ENCODE results near the gene BCAS3. TPM values are rescaled to one million over a fixed set of nuclear protein-coding genes. Genes with fewer than 3 reads are reported as not detected.
A peak's percentile ranks its signal among the peaks of the same experiment; 100 is the strongest.

BCAS3 gene
- total RNA-seq, 4 donors from 2014 or later: 42.1 to 84.7 (median 54.1) TPM

GRCh38 chr17:61411261-61412142 lies 733.9 kb downstream of the BCAS3 start:
- TF ChIP-seq POLR2A (IDR thresholded peaks at IDR 0.05) (no peak), CTCF (IDR thresholded peaks at IDR 0.05) (no peak)
- peak; percentile 17 to 89 for DNase-seq (ENCODE audit: low spot score in 2 of 2)
- intact Hi-C loops (cut with DNase I; ENCODE audit: low total_unique reads): loop anchor here (5.0 to 10.0 kb wide), 2 partner anchors 136 to 423 kb away; no protein-coding TSS in a partner anchor
- peak overlapping the region; percentile 21 for H3K4me3 ChIP-seq (ENCODE audit: low read depth, poor library complexity, severe bottlenecking)
- 2% methylated on average over 43 to 58 of the region's 75 CpGs for WGBS, 2 donors

- TF ChIP-seq POLR2A (IDR thresholded peaks at IDR 0.05): no peak
- peak in 1 of 3 donors; percentile 97 for TF ChIP-seq CTCF (IDR thresholded peaks at IDR 0.05)
- DNase-seq (ENCODE audit: low spot score in 2 of 2): peak; percentile 47 to 96
- intact Hi-C loops (cut with DNase I; ENCODE audit: low total_unique reads): loop anchor here (5.0 to 10.0 kb wide), 2 partner anchors 135 to 422 kb away; no protein-coding TSS in a partner anchor
- 1 to 5% methylated on average over 4 to 19 of the region's 69 CpGs for WGBS, 2 donors
- H3K4me3 ChIP-seq (ENCODE audit: low read depth, poor library complexity, severe bottlenecking): peak overlapping the region; percentile 34
Measured at GRCh38 chr17:61412143-61412859, 734.6 kb downstream of the BCAS3 start.

DNA sequence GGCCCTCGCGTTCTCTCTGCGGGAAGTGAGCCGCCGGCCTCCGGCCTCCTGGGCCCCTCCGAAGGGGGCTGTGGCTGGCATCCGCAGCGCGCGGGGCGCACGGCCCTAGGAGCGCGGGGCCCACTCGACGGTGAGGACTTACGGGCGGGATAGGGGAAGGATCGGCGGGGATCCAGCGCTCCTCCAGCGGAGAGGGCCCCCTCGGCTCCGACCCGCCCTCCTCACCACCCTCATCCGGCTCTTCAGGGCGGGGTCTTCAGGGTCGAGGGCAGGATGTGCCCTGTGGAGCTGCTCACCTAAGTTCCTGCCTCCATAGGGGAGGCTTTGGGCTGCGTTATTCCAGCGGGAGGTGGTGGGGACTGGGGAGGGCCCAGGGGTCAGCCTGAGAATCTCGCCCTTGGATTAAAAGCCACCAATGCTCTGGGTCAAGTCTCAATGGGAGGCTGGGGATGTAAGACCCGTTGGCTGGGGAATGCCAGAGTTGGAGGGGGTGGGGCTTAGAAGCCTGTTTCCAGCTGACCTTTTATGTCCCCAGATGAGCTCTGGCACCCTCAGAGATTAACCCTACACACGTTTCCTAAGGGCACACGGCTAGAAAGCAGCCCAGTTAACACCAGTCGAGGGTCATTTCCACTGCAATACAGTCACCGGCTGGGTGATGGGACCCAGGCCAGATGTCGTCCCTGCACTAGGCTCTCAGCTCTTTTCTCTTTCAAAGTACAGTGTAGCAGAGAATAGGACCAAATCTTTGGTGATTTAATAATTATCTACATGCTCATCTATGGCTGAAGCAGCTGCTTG lies 735.4 kb downstream of the BCAS3 start:
- WGBS, 2 donors: 29 to 43% methylated on average over 12 to 21 of the region's 38 CpGs
- no peak for TF ChIP-seq POLR2A (IDR thresholded peaks at IDR 0.05)
- no peak for TF ChIP-seq CTCF (IDR thresholded peaks at IDR 0.05)
- H3K4me3 ChIP-seq (ENCODE audit: low read depth, poor library complexity, severe bottlenecking): peak overlapping the region; percentile 34
- intact Hi-C loops (cut with DNase I; ENCODE audit: low total_unique reads): loop anchor here (5.0 to 10.0 kb wide), 2 partner anchors 134 to 422 kb away; no protein-coding TSS in a partner anchor
- DNase-seq (ENCODE audit: low spot score in 2 of 2): peak in 1 of 2 donors; percentile 76

DNA sequence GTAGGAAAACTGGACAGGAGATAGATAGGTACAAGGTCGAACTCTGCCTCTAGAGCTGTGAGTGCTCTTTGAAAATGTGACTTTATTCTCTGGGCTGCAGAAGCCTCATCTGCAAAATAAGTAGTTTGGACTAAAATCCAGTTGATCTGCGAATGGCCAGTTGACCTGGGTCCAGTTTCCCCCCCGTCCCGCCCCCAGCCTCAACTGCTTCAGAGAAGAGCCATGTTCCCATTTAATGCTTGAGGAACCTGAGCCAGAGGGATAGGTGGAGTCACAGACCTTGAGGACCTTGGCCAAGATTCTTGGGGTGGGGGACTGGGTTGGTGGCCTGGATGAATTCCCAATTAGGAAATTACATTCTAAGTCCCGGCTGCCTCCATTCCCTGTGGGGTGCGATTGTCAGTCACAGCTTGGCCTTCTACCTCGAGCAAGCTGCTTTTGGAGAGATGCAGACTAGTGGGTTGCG lies 736.0 kb downstream of the BCAS3 start:
- TF ChIP-seq POLR2A (IDR thresholded peaks at IDR 0.05) (no peak), CTCF (IDR thresholded peaks at IDR 0.05) (no peak)
- peak in 1 of 2 donors; percentile 66 for DNase-seq (ENCODE audit: low spot score in 2 of 2)
- WGBS, 2 donors: 79 to 90% methylated on average over 8 of the region's 8 CpGs
- H3K4me3 ChIP-seq (ENCODE audit: low read depth, poor library complexity, severe bottlenecking): no peak overlapping the region
- intact Hi-C loops (cut with DNase I; ENCODE audit: low total_unique reads): loop anchor here (5.0 to 10.0 kb wide), 2 partner anchors 134 to 421 kb away; no protein-coding TSS in a partner anchor

Measured in lower leg skin (tissue), 4 donors.